ENCODE results near the gene TECR. TPM values are rescaled to one million over a fixed set of nuclear protein-coding genes. Genes with fewer than 3 reads are reported as not detected.

Gene TECR
- total and polyA plus RNA-seq, 2 of the 13 experiments (the other 11 are each of a cell fraction or from before 2014, with no cell fraction given) = 54.9 to 121 TPM

DNA sequence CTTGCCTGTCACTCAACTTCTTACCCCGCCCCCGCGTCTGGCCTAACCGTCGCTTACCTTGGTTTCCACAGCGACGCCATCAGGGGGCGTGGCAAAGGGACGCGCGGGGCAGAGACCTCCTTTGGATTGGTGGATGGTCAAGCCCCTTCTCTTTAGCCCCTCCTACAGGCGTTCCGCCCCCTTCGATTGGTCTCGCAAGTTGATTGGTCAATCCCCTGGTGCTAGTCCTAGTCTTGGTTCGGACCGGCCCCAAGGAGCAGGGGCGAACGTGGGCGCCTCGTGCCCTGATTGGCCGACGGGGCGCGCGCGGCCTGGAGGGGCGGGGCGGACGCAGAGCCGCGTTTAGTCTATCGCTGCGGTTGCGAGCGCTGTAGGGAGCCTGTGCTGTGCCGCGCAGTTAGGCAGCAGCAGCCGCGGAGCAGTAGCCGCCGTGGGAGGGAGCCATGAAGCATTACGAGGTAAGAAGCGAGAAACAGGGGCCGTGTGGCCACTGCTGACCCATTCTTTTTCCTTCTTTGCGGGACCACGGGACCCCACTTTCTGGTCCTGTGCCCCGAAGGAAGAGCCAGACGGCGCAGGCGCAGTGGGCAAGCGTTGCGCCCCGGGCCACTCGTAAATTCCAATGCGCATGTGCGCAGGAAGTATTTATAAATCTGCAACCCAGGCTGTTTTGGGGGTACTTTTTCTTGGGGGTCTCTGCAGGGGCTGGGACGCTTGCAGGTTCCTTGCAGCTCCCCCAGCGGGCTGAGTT lies at the start of gene TECR (continued):
- TF ChIP-seq RFX5 (IDR thresholded peaks at IDR 0.05; ENCODE audit: low read depth, low read length) = peak; percentile 59; the same call in 1 of the 2 replicates
- no peak for TF ChIP-seq RERE (CRISPR knock-in tag; IDR thresholded peaks at IDR 0.05; ENCODE audit: low read depth)
- no peak for TF ChIP-seq MTF1 (CRISPR knock-in tag; IDR thresholded peaks at IDR 0.05)
- peak; percentile 75 for TF ChIP-seq DMAP1 (CRISPR knock-in tag; IDR thresholded peaks at IDR 0.05)
- TF ChIP-seq RBM22 (optimal IDR thresholded peaks at IDR 0.05; ENCODE audit: low read length) = no peak
- TF ChIP-seq YY1 (IDR thresholded peaks at IDR 0.05; ENCODE audit: insufficient read depth, insufficient replicate concordance, low read depth, low read length) = peak; percentile 18
- TF ChIP-seq TFDP2 (CRISPR knock-in tag; IDR thresholded peaks at IDR 0.05) = peak; percentile 87
- no peak; the same call in 1 of the 2 replicates for TF ChIP-seq ARNTL (CRISPR knock-in tag; IDR thresholded peaks at IDR 0.05)
- peak; percentile 57; the same call in 1 of the 2 replicates for TF ChIP-seq SMAD9 (CRISPR knock-in tag; IDR thresholded peaks at IDR 0.05)
- TF ChIP-seq ZNF354B (CRISPR knock-in tag; IDR thresholded peaks at IDR 0.05) = no peak
- TF ChIP-seq MYNN (CRISPR knock-in tag; IDR thresholded peaks at IDR 0.05; ENCODE audit: low read depth) = no peak
- TF ChIP-seq, protein P1, sequence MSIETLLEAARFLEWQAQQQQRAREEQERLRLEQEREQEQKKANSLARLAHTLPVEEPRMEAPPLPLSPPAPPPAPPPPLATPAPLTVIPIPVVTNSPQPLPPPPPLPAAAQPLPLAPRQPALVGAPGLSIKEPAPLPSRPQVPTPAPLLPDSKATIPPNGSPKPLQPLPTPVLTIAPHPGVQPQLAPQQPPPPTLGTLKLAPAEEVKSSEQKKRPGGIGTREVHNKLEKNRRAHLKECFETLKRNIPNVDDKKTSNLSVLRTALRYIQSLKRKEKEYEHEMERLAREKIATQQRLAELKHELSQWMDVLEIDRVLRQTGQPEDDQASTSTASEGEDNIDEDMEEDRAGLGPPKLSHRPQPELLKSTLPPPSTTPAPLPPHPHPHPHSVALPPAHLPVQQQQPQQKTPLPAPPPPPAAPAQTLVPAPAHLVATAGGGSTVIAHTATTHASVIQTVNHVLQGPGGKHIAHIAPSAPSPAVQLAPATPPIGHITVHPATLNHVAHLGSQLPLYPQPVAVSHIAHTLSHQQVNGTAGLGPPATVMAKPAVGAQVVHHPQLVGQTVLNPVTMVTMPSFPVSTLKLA (IDR thresholded peaks at IDR 0.05) = peak; percentile 68
- TF ChIP-seq DMTF1 (CRISPR knock-in tag; IDR thresholded peaks at IDR 0.05) = no peak
- TF ChIP-seq ZNF772 (CRISPR knock-in tag; IDR thresholded peaks at IDR 0.05) = peak; percentile 68; the same call in 1 of the 2 replicates
- TF ChIP-seq, protein P2, sequence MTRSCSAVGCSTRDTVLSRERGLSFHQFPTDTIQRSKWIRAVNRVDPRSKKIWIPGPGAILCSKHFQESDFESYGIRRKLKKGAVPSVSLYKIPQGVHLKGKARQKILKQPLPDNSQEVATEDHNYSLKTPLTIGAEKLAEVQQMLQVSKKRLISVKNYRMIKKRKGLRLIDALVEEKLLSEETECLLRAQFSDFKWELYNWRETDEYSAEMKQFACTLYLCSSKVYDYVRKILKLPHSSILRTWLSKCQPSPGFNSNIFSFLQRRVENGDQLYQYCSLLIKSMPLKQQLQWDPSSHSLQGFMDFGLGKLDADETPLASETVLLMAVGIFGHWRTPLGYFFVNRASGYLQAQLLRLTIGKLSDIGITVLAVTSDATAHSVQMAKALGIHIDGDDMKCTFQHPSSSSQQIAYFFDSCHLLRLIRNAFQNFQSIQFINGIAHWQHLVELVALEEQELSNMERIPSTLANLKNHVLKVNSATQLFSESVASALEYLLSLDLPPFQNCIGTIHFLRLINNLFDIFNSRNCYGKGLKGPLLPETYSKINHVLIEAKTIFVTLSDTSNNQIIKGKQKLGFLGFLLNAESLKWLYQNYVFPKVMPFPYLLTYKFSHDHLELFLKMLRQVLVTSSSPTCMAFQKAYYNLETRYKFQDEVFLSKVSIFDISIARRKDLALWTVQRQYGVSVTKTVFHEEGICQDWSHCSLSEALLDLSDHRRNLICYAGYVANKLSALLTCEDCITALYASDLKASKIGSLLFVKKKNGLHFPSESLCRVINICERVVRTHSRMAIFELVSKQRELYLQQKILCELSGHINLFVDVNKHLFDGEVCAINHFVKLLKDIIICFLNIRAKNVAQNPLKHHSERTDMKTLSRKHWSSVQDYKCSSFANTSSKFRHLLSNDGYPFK (CRISPR knock-in tag; IDR thresholded peaks at IDR 0.05; ENCODE audit: borderline replicate concordance) = peak; percentile 81
